ENCODE data around the gene TUBGCP4.

Gene TUBGCP4

GRCh38 chr15:43404130-43404529 is 33.2 kb downstream of the TUBGCP4 start:
- DNase-seq = no peak

GRCh38 chr15:43406189-43406588 is 35.3 kb downstream of the TUBGCP4 start:
- no peak for DNase-seq

DNA sequence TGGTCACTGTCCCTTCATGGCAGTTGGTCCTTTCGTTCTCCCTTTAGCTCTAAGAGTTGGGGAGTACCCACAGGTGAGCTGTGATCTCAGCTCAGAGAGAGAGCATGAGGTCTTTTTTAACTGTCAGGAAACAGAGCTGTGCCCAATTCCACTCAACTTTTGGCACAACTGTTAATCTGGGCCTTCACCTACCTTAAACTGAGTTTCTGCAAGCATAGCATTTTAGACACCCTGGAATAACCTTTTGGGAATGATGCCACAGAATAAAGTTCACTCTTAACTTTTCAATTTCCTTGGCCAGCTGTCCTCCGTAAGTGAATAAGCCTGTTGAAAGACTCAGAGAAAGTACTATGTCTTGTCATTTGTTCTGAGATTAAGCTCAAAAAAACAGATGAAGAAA is 35.9 kb downstream of the TUBGCP4 start:
- DNase-seq = no peak

GRCh38 chr15:43408789-43409188 is 37.9 kb downstream of the TUBGCP4 start:
- no peak for DNase-seq

DNA sequence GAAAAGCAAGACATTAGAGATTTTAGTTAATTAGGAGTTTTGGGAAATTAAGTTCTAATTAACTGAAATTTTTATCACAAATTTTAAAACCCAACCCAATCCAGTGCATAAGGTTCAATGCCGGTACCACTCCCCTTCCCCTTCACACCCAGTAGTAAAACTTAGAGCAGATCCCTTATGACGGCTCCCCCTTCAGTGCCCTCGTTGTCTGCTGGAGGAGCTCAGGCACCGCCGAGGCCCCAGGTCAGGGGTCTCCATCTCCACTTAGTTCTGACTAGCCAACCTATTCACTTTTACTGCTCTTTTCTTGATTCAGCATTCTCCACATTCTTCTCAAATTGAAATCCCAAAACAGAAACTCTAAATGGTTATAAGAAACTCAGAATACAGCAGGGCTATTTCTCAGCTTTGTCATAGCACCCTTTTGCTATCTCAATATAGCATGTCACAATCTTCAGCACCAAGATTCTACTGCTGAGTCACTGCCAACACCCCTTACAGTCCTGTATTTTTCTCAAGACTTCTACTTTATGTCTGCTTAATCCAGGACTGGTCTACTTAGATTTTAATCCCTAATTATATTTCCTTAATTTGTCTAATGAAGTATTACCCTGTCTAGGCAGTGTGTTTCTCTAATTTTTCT is 39.8 kb downstream of the TUBGCP4 start:
- no peak for DNase-seq

DNA sequence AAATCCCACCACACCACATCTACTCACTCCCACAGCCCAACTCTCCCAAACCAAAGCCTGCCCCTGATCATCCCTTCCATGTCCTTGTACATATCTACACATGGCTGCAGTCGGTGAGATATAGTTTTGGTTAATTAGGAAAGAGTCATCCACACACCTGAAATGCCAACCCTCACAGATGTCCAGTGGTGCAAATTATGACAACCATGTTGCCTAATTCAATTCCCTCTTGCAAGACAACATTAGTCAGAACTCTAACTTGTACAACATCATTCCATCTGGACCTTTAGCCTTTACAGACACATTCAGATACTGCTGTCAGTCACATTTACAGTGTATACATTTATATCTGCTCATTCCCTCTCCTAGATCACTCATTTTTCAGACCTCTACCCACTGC is 41.2 kb downstream of the TUBGCP4 start:
- no peak for DNase-seq

GRCh38 chr15:43414196-43414595 is 43.3 kb downstream of the TUBGCP4 start:
- DNase-seq = no peak

- no peak for DNase-seq
These were observed 49.5 kb downstream of the TUBGCP4 start for GRCh38 chr15:43420435-43420834.

DNA sequence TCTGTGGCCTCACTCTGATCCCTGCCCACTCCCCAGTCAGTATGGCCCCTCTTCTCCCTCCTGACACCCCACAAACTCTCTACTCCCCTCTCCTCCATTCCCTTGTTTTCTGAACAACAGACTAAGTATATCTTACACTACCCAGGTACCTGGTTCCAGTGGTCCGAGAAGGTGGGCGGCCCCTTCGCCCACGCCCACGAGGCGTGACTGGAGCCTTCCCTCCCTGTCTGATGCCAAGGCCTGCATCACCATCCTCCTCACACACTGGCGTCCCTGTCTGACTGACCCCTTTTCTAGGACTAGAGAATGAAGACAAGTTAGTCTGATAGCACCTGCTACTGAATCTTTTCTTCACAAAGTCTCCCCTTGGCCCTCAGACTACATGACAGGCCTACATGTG is 50.0 kb downstream of the TUBGCP4 start:
- DNase-seq = no peak

GRCh38 chr15:43423793-43424192 is 52.9 kb downstream of the TUBGCP4 start:
- DNase-seq = no peak

GRCh38 chr15:43429687-43430086 is 58.8 kb downstream of the TUBGCP4 start:
- DNase-seq = no peak

DNA sequence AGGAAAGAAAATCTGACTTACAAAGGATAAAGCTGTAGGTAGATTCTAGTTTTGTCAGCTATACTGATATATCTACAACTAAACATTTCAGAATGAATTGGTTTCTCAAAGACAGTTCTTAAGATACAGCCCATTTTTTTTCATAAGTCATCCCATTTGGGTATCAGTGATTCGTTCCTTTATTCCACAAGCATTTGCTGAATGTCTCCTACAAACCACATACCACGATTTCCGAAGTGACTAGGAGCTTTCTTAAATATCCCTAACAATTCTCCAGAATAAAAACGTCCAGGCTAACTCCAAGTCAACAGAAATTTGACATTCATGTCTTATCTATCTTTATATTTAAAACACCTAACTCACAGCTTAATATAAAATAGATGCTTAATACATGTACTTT is 62.3 kb downstream of the TUBGCP4 start:
- no peak for DNase-seq

DNA sequence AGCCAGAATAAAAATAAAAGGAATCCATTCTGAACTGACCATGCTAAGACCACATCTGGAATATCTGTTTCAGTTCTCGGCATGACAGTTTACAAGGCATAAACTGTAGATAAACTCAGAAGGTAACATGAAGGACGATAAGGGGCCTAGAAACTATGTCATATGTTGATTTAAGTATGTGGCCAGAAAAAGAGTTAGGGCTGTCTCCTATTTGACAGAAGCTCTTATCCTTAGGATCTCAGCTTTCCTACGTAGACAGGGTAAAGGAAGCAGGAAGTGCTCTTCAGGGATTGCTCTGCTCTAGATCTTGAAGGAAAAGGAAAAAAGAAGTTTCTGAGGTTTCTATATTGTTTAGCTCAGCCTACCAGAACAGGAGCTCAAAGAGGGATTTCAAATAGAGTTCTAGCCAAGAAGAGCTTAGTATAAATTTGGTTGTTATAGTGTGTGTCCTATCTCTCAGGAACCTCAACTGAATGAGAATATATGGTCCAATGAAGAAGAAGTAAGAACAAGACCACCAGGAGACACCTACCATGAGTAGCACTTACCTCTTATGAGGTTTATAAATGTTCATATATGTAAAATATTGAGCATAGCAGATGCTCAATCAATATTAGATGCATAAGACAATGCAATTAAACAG is 62.9 kb downstream of the TUBGCP4 start:
- no peak for DNase-seq

DNA sequence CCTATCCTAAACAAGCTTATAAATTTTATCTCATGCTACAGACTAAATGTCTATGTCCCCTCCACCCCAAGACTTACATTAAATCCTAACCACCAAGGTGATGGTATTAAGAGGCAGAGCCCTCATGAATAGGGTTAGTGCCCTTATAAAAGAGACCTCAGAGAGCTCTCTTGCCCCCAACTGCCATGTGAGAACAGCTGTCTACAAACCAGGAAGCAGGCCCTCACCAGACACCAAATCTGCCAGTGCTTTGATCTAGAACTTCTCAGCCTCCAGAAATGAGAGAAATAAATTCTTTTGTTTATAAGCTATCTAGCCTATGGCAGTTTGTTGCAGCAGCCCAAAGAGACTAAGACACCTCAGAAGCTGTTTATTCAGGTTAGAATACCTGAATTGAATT is 63.5 kb downstream of the TUBGCP4 start:
- DNase-seq = no peak

- no peak for DNase-seq
These were observed 65.5 kb downstream of the TUBGCP4 start for GRCh38 chr15:43436395-43436794.

DNA sequence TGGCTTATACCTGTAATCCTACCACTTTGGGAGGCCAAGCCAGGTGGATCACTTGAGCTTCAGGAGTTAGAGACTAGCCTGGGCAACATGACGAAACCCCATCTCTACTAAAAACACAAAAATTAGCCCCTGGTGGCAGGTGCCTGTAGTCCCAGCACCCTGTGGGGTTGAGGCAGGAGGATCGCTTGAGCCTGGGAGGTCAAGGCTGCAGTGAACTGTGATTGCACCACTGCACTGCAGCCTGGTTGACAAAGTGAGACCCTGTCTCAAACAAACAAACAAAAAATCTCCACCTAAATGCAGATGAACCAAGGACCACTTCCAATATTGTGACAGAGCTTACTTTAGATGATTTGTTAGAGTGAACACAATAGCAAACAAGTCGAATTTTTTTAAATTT is 68.4 kb downstream of the TUBGCP4 start:
- no peak for DNase-seq

DNA sequence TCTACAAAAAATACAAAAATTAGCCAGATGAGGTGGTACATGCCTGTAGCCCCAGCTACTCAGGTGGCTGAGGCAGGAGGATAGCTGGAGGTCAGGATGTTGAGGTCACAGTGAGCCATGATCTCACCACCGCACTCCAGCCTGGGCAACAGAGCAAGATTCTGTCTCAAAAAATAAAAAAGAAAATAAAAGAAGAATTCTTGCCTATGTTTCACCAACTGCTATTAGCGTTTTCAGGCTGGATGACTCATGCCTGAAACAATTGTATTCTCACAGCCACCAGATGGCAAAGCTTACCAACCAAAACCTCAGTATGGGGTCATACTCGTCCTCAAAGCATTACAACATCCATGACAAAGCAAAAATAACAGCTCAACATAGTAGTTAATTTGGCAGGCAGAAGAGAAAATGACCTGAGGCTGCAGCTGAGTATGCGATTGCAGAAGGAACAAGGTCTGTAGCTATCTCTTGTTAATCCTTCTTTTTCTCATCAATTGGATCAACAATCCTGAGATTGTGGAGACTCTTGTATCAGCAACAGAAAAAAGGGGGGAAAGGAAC is 69.9 kb downstream of the TUBGCP4 start:
- DNase-seq = peak; percentile 24 to 43

GRCh38 chr15:43441316-43441715 is 70.4 kb downstream of the TUBGCP4 start:
- no peak for DNase-seq

- no peak for DNase-seq
These were observed 75.4 kb downstream of the TUBGCP4 start for GRCh38 chr15:43446344-43446743.

GRCh38 chr15:43449981-43450380 is 79.1 kb downstream of the TUBGCP4 start:
- DNase-seq = no peak
